Prostate gland (tissue), 2 donors: ENCODE data around the gene TMPRSS9. TPM values are rescaled to one million over a fixed set of nuclear protein-coding genes. Genes with fewer than 3 reads are reported as not detected.
"Not testable (repeated sequence)": the region's sequence is repeated elsewhere in the genome, so short reads cannot be mapped to it uniquely, and the experiment has no call there.

Source experiments
- DNase-seq: peaks from one replicate; pipeline ENCODE4 v3.0.0-alpha.2; 2019; ENCODE audit warnings: low spot score
- H3K27ac ChIP-seq, 2 donors: fragments of 200-600 bp; sonication (generic); 2 replicates each; pipeline ENCODE4 v1.5.1; 2017 to 2019
- H3K27me3 ChIP-seq: fragments of 200-600 bp; sonication (generic); replicated peaks from 2 replicates; pipeline ENCODE4 v1.5.1; 2019; ENCODE audit not compliant: insufficient read depth
- H3K36me3 ChIP-seq, 2 donors: fragments of 200-600 bp; sonication (generic); 1 replicate in 1 of 2; 2 replicates in 1 of 2; pipeline versions ENCODE4 v1.5.1 to v1.8.1; 2017 to 2019
- H3K4me1 ChIP-seq: fragments of 200-600 bp; sonication (generic); replicated peaks from 2 replicates; pipeline ENCODE4 v1.5.1; 2019
- H3K4me3 ChIP-seq, 2 donors: fragments of 200-600 bp; sonication (generic); 2 replicates each; pipeline ENCODE4 v1.5.1; 2017 to 2019
- H3K9me3 ChIP-seq: fragments of 200-600 bp; sonication (generic); 2 replicates; pipeline ENCODE4 v1.5.1; 2017
- POLR2A ChIP-seq: fragments of 450-650 bp; IDR thresholded peaks from one replicate; pipeline ENCODE4 v1.6.1; 2016; ENCODE audit warnings: antibody characterized with exemption, mild to moderate bottlenecking
- POLR2AphosphoS5 ChIP-seq: sonication (generic); formaldehyde crosslinking; IDR thresholded peaks from one replicate; pipeline ENCODE4 v1.6.1; 2017; ENCODE audit warnings: antibody characterized with exemption
- WGBS: methylation state at CpG from one replicate; pipeline ENCODE4 v1.1.5; 2018; 5-methylcytosine and 5-hydroxymethylcytosine counted together
- intact Hi-C: fragments of 100-400 bp; cut with DNase I; formaldehyde crosslinking; loops from one replicate; pipeline ENCODE4 v1.14.2; 2022
- total RNA-seq, 2 donors: library from RNA; depleted of rRNA; stranded (reverse); fragments of >200 nt; gene quantifications; one replicate each; pipeline ENCODE4 v1.1.0, GENCODE V29; 2016
- TF ChIP-seq, protein P1 (sequence below), 4 experiments: fragments of 200-600 bp in 2 of 4; fragments of 450-650 bp in 2 of 4; sonication (generic) in 2 of 4; IDR thresholded peaks; 1 replicate in 3 of 4; 2 replicates in 1 of 4; pipeline ENCODE4 v1.5.1; 2016 to 2019; ENCODE audit warnings: antibody characterized with exemption in 4 of 4, mild to moderate bottlenecking in 2 of 4, moderate library complexity in 2 of 4

The TMPRSS9 gene
- total RNA-seq, 2 donors from 2014 or later: 0.14 to 2.2 TPM

- TF ChIP-seq POLR2AphosphoS5 (no peak), POLR2A (no peak)
- TF ChIP-seq, protein P1, sequence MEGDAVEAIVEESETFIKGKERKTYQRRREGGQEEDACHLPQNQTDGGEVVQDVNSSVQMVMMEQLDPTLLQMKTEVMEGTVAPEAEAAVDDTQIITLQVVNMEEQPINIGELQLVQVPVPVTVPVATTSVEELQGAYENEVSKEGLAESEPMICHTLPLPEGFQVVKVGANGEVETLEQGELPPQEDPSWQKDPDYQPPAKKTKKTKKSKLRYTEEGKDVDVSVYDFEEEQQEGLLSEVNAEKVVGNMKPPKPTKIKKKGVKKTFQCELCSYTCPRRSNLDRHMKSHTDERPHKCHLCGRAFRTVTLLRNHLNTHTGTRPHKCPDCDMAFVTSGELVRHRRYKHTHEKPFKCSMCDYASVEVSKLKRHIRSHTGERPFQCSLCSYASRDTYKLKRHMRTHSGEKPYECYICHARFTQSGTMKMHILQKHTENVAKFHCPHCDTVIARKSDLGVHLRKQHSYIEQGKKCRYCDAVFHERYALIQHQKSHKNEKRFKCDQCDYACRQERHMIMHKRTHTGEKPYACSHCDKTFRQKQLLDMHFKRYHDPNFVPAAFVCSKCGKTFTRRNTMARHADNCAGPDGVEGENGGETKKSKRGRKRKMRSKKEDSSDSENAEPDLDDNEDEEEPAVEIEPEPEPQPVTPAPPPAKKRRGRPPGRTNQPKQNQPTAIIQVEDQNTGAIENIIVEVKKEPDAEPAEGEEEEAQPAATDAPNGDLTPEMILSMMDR (IDR thresholded peaks at IDR 0.05): no peak
- no peak for DNase-seq
- Histone ChIP-seq H3K9me3 (no peaks in the 10 kb centered on the region), H3K4me3 (peak overlapping the region; percentile 93 to 94), H3K27ac (peak overlapping the region in 1 of 2 donors; percentile 63), H3K4me1 (no peaks in the 10 kb centered on the region), H3K27me3 (no peaks in the 10 kb centered on the region), H3K36me3 (no peaks in the 10 kb centered on the region)
- intact Hi-C loops: no loop called here
- 69% methylated on average over 14 of the region's 14 CpGs for WGBS
These were observed 95.1 kb downstream of the TMPRSS9 start for GRCh38 chr19:2454962-2455850.

GRCh38 chr19:2455851-2456570, 95.9 kb downstream of the TMPRSS9 start:
- Histone ChIP-seq H3K27me3 (no peaks in the 10 kb centered on the region), H3K36me3 (no peaks in the 10 kb centered on the region), H3K27ac (peak overlapping the region; percentile 36 to 63), H3K4me1 (no peaks in the 10 kb centered on the region), H3K4me3 (peak overlapping the region; percentile 93 to 94), H3K9me3 (no peaks in the 10 kb centered on the region)
- intact Hi-C loops: no loop called here
- under 1% methylated on average over 47 of the region's 62 CpGs for WGBS
- no peak for DNase-seq
- TF ChIP-seq POLR2AphosphoS5 (no peak), POLR2A (no peak)
- TF ChIP-seq, protein P1 (IDR thresholded peaks at IDR 0.05): no peak

GRCh38 chr19:2457394-2458037, 97.5 kb downstream of the TMPRSS9 start:
- peaks cover 11% of the 10 kb centered on the region for H3K4me1 ChIP-seq
- H3K36me3 ChIP-seq: no peaks in the 10 kb centered on the region
- peak overlapping the region in 1 of 2 donors; percentile 23 for H3K4me3 ChIP-seq
- H3K9me3 ChIP-seq: no peaks in the 10 kb centered on the region
- 90% methylated on average over 8 of the region's 8 CpGs for WGBS
- TF ChIP-seq, protein P1 (IDR thresholded peaks at IDR 0.05): no peak
- TF ChIP-seq POLR2A (no peak), POLR2AphosphoS5 (no peak)
- intact Hi-C loops: no loop called here
- DNase-seq: no peak
- no peaks in the 10 kb centered on the region for H3K27me3 ChIP-seq
- peak overlapping the region; percentile 70 to 72 for H3K27ac ChIP-seq

- DNase-seq: no peak
- intact Hi-C loops: no loop called here
- 97% methylated on average over 5 of the region's 5 CpGs for WGBS
- Histone ChIP-seq H3K27me3 (no peaks in the 10 kb centered on the region), H3K9me3 (no peaks in the 10 kb centered on the region), H3K27ac (no peak overlapping the region), H3K4me3 (no peak overlapping the region), H3K4me1 (peaks cover 11% of the 10 kb centered on the region), H3K36me3 (no peaks in the 10 kb centered on the region)
- no peak for TF ChIP-seq POLR2A
- TF ChIP-seq, protein P1 (IDR thresholded peaks at IDR 0.05): no peak
- TF ChIP-seq POLR2AphosphoS5: no peak
These were observed 98.0 kb downstream of the TMPRSS9 start for GRCh38 chr19:2458054-2458453.

DNA sequence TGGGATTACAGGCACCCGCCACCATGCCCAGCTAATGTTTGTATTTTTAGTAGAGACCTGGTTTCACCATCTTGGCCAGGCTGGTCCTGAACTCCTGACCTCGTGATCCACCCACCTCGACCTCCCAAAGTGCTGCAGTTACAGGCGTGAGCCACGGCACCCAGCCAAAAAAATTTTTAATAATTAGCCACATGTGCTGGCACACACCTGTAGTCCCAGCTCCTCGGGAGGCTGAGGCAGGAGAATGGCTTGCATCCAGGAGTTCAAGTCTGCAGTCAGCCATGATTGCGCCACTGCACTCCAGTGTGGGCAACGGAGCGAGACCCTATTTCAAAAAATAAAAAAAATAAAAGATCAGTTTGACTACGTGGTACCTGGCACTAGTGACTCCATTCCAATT, 98.7 kb downstream of the TMPRSS9 start:
- H3K27ac ChIP-seq, DNase-seq, H3K27me3 ChIP-seq, intact Hi-C loops, H3K4me3 ChIP-seq, H3K36me3 ChIP-seq, H3K9me3 ChIP-seq: not testable (repeated sequence)
- WGBS: 89% methylated on average over 10 of the region's 10 CpGs
- H3K4me1 ChIP-seq: peaks cover 11% of the 10 kb centered on the region
